Lung (tissue), 12 donors: ENCODE data around the gene GPC5. TPM values are rescaled to one million over a fixed set of nuclear protein-coding genes. Genes with fewer than 3 reads are reported as not detected.

Experiments
- ATAC-seq: fragments of 200-7000 bp; cut with Tn5 transposase; one replicate; pipeline ENCODE4 v1.9.1; 2020; ENCODE audit warnings: moderate number of reproducible peaks; ENCODE audit not compliant: insufficient read depth, low FRiP score
- DNase-seq, 3 donors: peaks; one replicate each; pipeline ENCODE4 v3.0.0-alpha.2; 2013 to 2017
- H3K27ac ChIP-seq, 2 donors: one replicate each; pipeline ENCODE4 v1.5.1; 2013; ENCODE audit warnings: mild to moderate bottlenecking in 2 of 2, moderate library complexity in 2 of 2, control low read depth in 1 of 2, inconsistent platforms in 1 of 2, low read depth in 1 of 2, low read length in 1 of 2
- H3K27me3 ChIP-seq, 3 donors: one replicate each; pipeline ENCODE4 v1.5.1; 2013; ENCODE audit warnings: low read length in 2 of 3; ENCODE audit not compliant: control insufficient read depth in 3 of 3, insufficient read depth in 3 of 3
- H3K36me3 ChIP-seq, 4 donors: one replicate each; pipeline ENCODE4 v1.5.1; 2013; ENCODE audit warnings: low read length in 4 of 4, mild to moderate bottlenecking in 1 of 4, moderate library complexity in 1 of 4; ENCODE audit not compliant: control insufficient read depth in 4 of 4, insufficient read depth in 4 of 4
- H3K4me1 ChIP-seq, 5 donors: one replicate each; pipeline ENCODE4 v1.5.1; 2013; ENCODE audit warnings: low read length in 5 of 5, mild to moderate bottlenecking in 2 of 5, moderate library complexity in 1 of 5; ENCODE audit not compliant: control insufficient read depth in 5 of 5, insufficient read depth in 5 of 5
- H3K4me3 ChIP-seq: one replicate; pipeline ENCODE4 v1.5.1; 2013; ENCODE audit warnings: mild to moderate bottlenecking, control low read depth, moderate library complexity
- H3K9ac ChIP-seq, 2 donors: one replicate each; pipeline ENCODE4 v1.5.1; 2013; ENCODE audit warnings: low read length in 2 of 2, control low read depth in 1 of 2; ENCODE audit not compliant: insufficient read depth in 1 of 2
- H3K9me3 ChIP-seq, 4 donors: one replicate each; pipeline ENCODE4 v1.5.1; 2013; ENCODE audit warnings: low read length in 3 of 4, mild to moderate bottlenecking in 1 of 4, moderate library complexity in 1 of 4; ENCODE audit not compliant: control insufficient read depth in 4 of 4, insufficient read depth in 3 of 4
- WGBS, 2 donors: extraction: QIAGEN DNeasy Blood & Tissue Kit; methylation state at CpG; one replicate each; pipeline ENCODE4 v1.1.7; 2013; 5-methylcytosine and 5-hydroxymethylcytosine counted together
- polyA plus RNA-seq, 2 donors: library from polyadenylated mRNA; stranded (reverse); fragments of 200-250 nt; gene quantifications; one replicate each; pipeline ENCODE4 v1.2.1, GENCODE V29; 2013
- total RNA-seq, 2 donors: library from RNA; depleted of rRNA in 1 of 2; stranded (reverse); fragments of >200 nt in 1 of 2; gene quantifications; one replicate each; pipeline ENCODE4 v1.2.1, GENCODE V29; 2014 to 2021
- TF ChIP-seq, protein P1 (sequence below): IDR thresholded peaks from 2 replicates; pipeline ENCODE4 v1.5.1; 2012; ENCODE audit warnings: mild to moderate bottlenecking; ENCODE audit errors: control extremely low read depth, extremely low read depth
- donor health status: control.
- donor health status: control.
- donor health status: Bipolar disorder and iron deficiency.
- donor health status: healthy.
- donor health status: DM: yes; HTN: yes; CAD: no.

GPC5 gene
- total and polyA plus RNA-seq, 4 donors = 0.55 to 37.3 (median 4.4) TPM

DNA sequence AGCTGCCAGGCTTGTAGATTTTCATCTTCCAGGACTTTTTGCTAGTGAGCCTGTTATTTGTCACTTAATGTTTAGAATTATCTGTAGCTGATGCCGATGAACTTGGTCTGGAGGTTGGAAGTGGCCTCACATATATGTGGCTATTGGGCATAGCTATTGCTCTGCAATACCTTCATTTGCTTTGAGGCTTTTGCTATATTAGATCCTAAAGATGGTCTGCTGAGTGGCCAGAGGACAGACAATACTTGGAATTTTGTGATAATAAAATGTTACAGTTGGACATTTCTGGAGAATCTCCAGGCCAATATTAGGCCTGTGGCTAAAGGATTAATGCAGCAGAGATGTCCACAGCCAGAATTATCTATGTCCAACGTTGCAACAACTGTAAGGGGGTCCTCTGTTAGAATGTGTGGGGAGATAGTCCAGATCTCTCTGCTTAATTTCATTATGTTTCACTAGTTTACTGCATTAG is 222.3 kb downstream of the GPC5 start:
- no peaks in the 10 kb centered on the region for H3K4me1 ChIP-seq
- no peaks in the 10 kb centered on the region for H3K27me3 ChIP-seq
- WGBS, 2 donors = 72 to 75% methylated on average over 2 of the region's 2 CpGs
- H3K9ac ChIP-seq = no peak overlapping the region
- H3K27ac ChIP-seq = no peak overlapping the region
- H3K4me3 ChIP-seq = no peak overlapping the region
- ATAC-seq (no peak), DNase-seq (no peak)
- no peaks in the 10 kb centered on the region for H3K9me3 ChIP-seq
- H3K36me3 ChIP-seq = no peaks in the 10 kb centered on the region
- TF ChIP-seq, protein P1, sequence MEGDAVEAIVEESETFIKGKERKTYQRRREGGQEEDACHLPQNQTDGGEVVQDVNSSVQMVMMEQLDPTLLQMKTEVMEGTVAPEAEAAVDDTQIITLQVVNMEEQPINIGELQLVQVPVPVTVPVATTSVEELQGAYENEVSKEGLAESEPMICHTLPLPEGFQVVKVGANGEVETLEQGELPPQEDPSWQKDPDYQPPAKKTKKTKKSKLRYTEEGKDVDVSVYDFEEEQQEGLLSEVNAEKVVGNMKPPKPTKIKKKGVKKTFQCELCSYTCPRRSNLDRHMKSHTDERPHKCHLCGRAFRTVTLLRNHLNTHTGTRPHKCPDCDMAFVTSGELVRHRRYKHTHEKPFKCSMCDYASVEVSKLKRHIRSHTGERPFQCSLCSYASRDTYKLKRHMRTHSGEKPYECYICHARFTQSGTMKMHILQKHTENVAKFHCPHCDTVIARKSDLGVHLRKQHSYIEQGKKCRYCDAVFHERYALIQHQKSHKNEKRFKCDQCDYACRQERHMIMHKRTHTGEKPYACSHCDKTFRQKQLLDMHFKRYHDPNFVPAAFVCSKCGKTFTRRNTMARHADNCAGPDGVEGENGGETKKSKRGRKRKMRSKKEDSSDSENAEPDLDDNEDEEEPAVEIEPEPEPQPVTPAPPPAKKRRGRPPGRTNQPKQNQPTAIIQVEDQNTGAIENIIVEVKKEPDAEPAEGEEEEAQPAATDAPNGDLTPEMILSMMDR = no peak

DNA sequence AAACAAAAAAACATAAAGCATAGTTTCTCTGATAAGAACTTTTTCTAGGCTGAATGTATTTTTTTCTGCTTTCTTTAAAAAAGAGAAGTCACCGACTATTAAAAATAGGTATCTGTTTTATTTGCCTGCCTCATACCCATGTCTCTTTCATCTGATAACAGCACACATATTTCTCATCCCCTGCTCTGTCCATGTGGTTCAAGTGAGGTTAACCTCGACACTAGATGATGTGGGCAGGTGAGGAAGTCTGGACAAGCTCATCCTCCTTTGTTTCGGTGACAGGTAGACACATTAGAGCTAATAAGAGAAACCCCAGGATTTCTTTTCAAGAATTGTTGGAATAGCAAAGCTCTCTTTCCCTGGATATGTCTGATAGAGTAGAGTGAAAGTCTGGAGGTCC is 222.7 kb downstream of the GPC5 start:
- no peak overlapping the region for H3K9ac ChIP-seq
- DNase-seq = no peak
- H3K27ac ChIP-seq = no peak overlapping the region
- no peak for ATAC-seq
- WGBS, 2 donors = 82 to 87% methylated on average over 3 of the region's 3 CpGs
- no peak overlapping the region for H3K4me3 ChIP-seq
- H3K36me3 ChIP-seq = no peaks in the 10 kb centered on the region
- no peaks in the 10 kb centered on the region for H3K27me3 ChIP-seq
- H3K4me1 ChIP-seq = no peaks in the 10 kb centered on the region
- TF ChIP-seq, protein P1 = no peak
- no peaks in the 10 kb centered on the region for H3K9me3 ChIP-seq

DNA sequence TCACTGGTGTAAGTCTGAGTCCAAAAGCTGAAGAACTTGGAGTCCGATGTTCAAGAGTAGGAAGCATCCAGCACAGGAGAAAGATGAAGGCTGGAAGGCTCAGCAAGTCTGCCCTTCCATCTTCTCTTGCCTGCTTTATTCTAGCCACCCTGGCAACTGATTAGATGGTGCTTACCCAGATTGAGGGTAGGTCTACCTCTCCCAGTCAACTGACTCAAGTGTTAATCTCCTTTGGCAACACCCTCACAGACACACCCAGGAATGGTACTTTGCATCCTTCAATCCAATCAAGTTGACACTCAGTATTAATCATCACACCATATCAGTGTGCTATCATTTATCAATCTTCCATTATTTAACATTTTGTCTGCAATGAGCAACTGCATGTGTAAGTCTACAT is 223.5 kb downstream of the GPC5 start:
- no peak overlapping the region for H3K27ac ChIP-seq
- H3K9ac ChIP-seq = no peak overlapping the region
- no peaks in the 10 kb centered on the region for H3K36me3 ChIP-seq
- H3K27me3 ChIP-seq = no peaks in the 10 kb centered on the region
- TF ChIP-seq, protein P1 = no peak
- no peaks in the 10 kb centered on the region for H3K9me3 ChIP-seq
- 93 to 95% methylated on average over 1 of the region's 1 CpG for WGBS, 2 donors
- no peak for DNase-seq
- no peak overlapping the region for H3K4me3 ChIP-seq
- no peaks in the 10 kb centered on the region for H3K4me1 ChIP-seq
- ATAC-seq = no peak
